Mesenchymal stem cell (in vitro differentiated cells and primary cell): ENCODE measurements around the gene RRAS.
A peak's percentile ranks its signal among the peaks of the same experiment; 100 is the strongest.

ENCODE experiments used
- DNase-seq: peaks from one replicate; pipeline ENCODE4 v3.0.0-alpha.2; 2013
- H2AFZ ChIP-seq: one replicate; pipeline ENCODE4 v1.6.1; 2013; ENCODE audit warnings: low read depth, mild to moderate bottlenecking, control low read depth, inconsistent platforms, low read length, moderate library complexity
- H2AK5ac ChIP-seq: 2 replicates; pipeline ENCODE4 v1.6.1; 2013; ENCODE audit warnings: low read length, moderate library complexity, mild to moderate bottlenecking, inconsistent platforms; ENCODE audit not compliant: severe bottlenecking
- H2BK120ac ChIP-seq: one replicate; pipeline ENCODE4 v1.6.1; 2013; ENCODE audit warnings: low read depth, mild to moderate bottlenecking, inconsistent platforms, low read length, moderate library complexity
- H2BK12ac ChIP-seq, 2 experiments: one replicate each; pipeline ENCODE4 v1.6.1; 2013; ENCODE audit warnings: inconsistent platforms in 2 of 2, low read length in 2 of 2, mild to moderate bottlenecking in 2 of 2, moderate library complexity in 2 of 2, control low read depth in 1 of 2
- H2BK15ac ChIP-seq: one replicate; pipeline ENCODE4 v1.6.1; 2013; ENCODE audit warnings: mild to moderate bottlenecking, low read depth, inconsistent platforms; ENCODE audit not compliant: poor library complexity, severe bottlenecking
- H2BK5ac ChIP-seq: 2 replicates; pipeline ENCODE4 v1.6.1; 2013; ENCODE audit warnings: low read depth, mild to moderate bottlenecking, low read length, control low read depth, inconsistent platforms; ENCODE audit not compliant: poor library complexity, severe bottlenecking
- H3K14ac ChIP-seq, 2 experiments: one replicate each; pipeline ENCODE4 v1.6.1; 2013; ENCODE audit warnings: inconsistent platforms in 2 of 2, low read length in 2 of 2, control low read depth in 1 of 2, mild to moderate bottlenecking in 1 of 2, moderate library complexity in 1 of 2
- H3K18ac ChIP-seq, 2 experiments: one replicate each; pipeline ENCODE4 v1.6.1; 2013; ENCODE audit warnings: inconsistent platforms in 2 of 2, low read length in 2 of 2, control low read depth in 1 of 2, low read depth in 1 of 2, mild to moderate bottlenecking in 1 of 2
- H3K23ac ChIP-seq, 2 experiments: one replicate each; pipeline ENCODE4 v1.6.1; 2013; ENCODE audit warnings: inconsistent platforms in 2 of 2, low read length in 2 of 2, mild to moderate bottlenecking in 2 of 2, moderate library complexity in 2 of 2, control low read depth in 1 of 2
- H3K27ac ChIP-seq: 2 replicates; pipeline ENCODE4 v1.5.1; 2013; ENCODE audit warnings: mild to moderate bottlenecking, moderate library complexity, low read length, control low read depth, inconsistent platforms; ENCODE audit not compliant: poor library complexity, severe bottlenecking
- H3K27me3 ChIP-seq, 2 experiments: 2 replicates each; pipeline versions ENCODE4 v1.6.1 to v1.7.0; 2013; ENCODE audit warnings: low read length in 2 of 2, mild to moderate bottlenecking in 2 of 2, moderate library complexity in 2 of 2, control low read depth in 1 of 2, inconsistent platforms in 1 of 2; ENCODE audit not compliant: control insufficient read depth in 1 of 2, insufficient read depth in 1 of 2
- H3K36me3 ChIP-seq, 2 experiments: 2 replicates each; pipeline versions ENCODE4 v1.6.1 to v1.7.0; 2013; ENCODE audit warnings: low read length in 2 of 2, control low read depth in 1 of 2, inconsistent platforms in 1 of 2, low read depth in 1 of 2, mild to moderate bottlenecking in 1 of 2; ENCODE audit not compliant: insufficient read depth in 2 of 2, control insufficient read depth in 1 of 2
- H3K4ac ChIP-seq, 2 experiments: one replicate each; pipeline ENCODE4 v1.6.1; 2013; ENCODE audit warnings: inconsistent platforms in 2 of 2, low read length in 2 of 2, mild to moderate bottlenecking in 2 of 2, moderate library complexity in 2 of 2, control low read depth in 1 of 2, low read depth in 1 of 2
- H3K4me1 ChIP-seq: 2 replicates; pipeline ENCODE4 v1.6.1; 2013; ENCODE audit warnings: low read depth, low read length, control low read depth; ENCODE audit not compliant: control insufficient read depth, insufficient read depth
- H3K4me2 ChIP-seq: 2 replicates; pipeline ENCODE4 v1.6.1; 2013; ENCODE audit warnings: low read length, mild to moderate bottlenecking, inconsistent platforms; ENCODE audit not compliant: poor library complexity, severe bottlenecking
- H3K4me3 ChIP-seq, 2 experiments: 2 replicates each; pipeline versions ENCODE4 v1.5.1 to v1.7.0; 2013; ENCODE audit warnings: low read length in 2 of 2, mild to moderate bottlenecking in 2 of 2, control low read depth in 1 of 2, low read depth in 1 of 2; ENCODE audit not compliant: insufficient read depth in 1 of 2
- H3K79me1 ChIP-seq: replicated peaks from 2 replicates; pipeline ENCODE4 v1.6.1; 2013; ENCODE audit warnings: mild to moderate bottlenecking, control low read depth, low read length, inconsistent platforms; ENCODE audit not compliant: poor library complexity, severe bottlenecking
- H3K9ac ChIP-seq: 2 replicates; pipeline ENCODE4 v1.7.0; 2013; ENCODE audit warnings: mild to moderate bottlenecking, low read length, moderate library complexity
- H3K9me3 ChIP-seq: 2 replicates; pipeline ENCODE4 v1.7.0; 2013; ENCODE audit warnings: mild to moderate bottlenecking, low read length; ENCODE audit not compliant: control insufficient read depth
- H4K8ac ChIP-seq: one replicate; pipeline ENCODE4 v1.6.1; 2013; ENCODE audit warnings: inconsistent platforms, mild to moderate bottlenecking, low read length, moderate library complexity
- H4K91ac ChIP-seq: one replicate; pipeline ENCODE4 v1.6.1; 2013; ENCODE audit warnings: mild to moderate bottlenecking, low read length, inconsistent platforms
- WGBS: methylation state at CpG from one replicate; pipeline ENCODE4 v1.1.7; 2013; ENCODE audit warnings: mixed read lengths; 5-methylcytosine and 5-hydroxymethylcytosine counted together

Gene RRAS

DNA sequence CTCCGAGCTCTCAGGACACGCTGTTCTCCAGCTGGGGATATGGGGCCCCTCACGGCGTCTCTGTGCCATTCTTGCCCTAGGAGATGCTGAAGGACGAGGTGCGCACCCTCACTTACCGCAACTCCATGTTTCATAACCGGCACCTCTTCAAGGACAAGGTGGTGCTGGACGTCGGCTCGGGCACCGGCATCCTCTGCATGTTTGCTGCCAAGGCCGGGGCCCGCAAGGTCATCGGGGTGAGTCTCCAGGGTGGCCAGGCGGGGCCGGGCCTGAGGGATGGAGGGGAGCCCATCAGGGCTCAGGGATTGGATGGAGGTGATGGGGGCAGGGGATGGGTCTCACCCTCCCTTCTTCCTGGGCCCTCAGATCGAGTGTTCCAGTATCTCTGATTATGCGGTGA, 41.9 kb upstream of the RRAS start:
- no peak overlapping the region for H2BK12ac ChIP-seq
- peaks cover 31% of the 10 kb centered on the region for H3K4me1 ChIP-seq
- no peak overlapping the region for H3K14ac ChIP-seq
- no peak overlapping the region for H2BK15ac ChIP-seq
- H3K36me3 ChIP-seq, result peaks cover 48 to 58% of the 10 kb centered on the region in 2 experiments
- no peaks in the 10 kb centered on the region for H3K27me3 ChIP-seq
- no peak overlapping the region for H2AK5ac ChIP-seq
- H3K9ac ChIP-seq, result peak overlapping the region; percentile 54
- no peak overlapping the region for H2BK5ac ChIP-seq
- WGBS, result 98% methylated on average over 19 of the region's 19 CpGs
- H4K91ac ChIP-seq, result no peak overlapping the region
- no peak overlapping the region for H2AFZ ChIP-seq
- H3K79me1 ChIP-seq, result peaks cover 14% of the 10 kb centered on the region
- no peak overlapping the region for H2BK120ac ChIP-seq
- H3K27ac ChIP-seq, result no peak overlapping the region
- H3K9me3 ChIP-seq, result no peaks in the 10 kb centered on the region
- H4K8ac ChIP-seq, result no peak overlapping the region
- no peak for DNase-seq
- no peak overlapping the region for H3K18ac ChIP-seq
- H3K23ac ChIP-seq, result no peak overlapping the region
- H3K4me2 ChIP-seq, result no peak overlapping the region
- H3K4me3 ChIP-seq, result no peak overlapping the region
- H3K4ac ChIP-seq, result no peak overlapping the region

DNA sequence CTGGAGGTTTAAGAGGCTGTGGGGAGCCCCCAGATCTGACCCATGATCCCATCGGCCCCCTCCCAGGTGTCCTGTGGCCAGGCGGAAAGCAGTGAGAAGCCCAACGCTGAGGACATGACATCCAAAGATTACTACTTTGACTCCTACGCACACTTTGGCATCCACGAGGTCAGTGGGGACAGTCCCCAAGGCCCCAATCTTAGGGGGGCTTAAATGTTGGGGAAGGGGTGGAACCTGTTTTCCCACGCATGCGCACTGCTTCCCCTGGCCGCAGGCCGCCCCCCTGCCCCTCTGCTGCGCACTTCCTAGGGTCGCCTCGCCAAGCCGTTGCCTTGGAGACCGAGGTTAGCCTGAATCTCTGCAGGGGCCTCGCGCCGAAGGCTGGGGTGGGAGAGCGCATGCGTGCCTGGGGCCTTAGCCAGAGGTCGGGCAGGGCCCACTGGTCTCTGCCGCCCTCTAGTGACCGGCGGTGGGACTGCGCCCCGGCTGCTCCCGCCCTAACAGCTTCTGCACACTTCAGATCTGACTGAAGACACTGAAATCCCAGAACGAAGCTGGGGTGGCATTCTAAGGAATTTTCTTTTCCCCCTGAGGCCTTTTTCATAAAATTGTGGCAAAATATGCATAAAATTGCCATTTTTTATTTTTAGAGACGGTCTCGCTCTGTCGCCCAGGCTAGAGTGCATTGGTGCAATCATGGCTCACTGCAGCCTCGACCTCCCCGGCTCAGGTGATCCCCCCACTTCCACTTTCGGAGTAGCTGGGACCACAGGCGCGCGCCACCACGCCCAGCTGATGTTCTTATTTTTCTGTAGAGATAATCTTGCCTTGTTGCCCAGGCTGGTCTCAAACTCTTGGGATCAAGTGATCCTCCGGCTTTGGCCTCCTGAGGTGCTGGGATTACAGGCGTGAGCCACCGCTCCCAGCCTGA, 40.7 kb upstream of the RRAS start:
- H3K18ac ChIP-seq, result peak overlapping the region; percentile 6 to 66
- H3K4me1 ChIP-seq, result peaks cover 34% of the 10 kb centered on the region
- no peak overlapping the region for H2BK120ac ChIP-seq
- peak overlapping the region; percentile 81 for H4K8ac ChIP-seq
- no peak overlapping the region for H2AFZ ChIP-seq
- peak overlapping the region; percentile 21 for H2AK5ac ChIP-seq
- no peak overlapping the region for H3K23ac ChIP-seq
- no peak overlapping the region for H2BK12ac ChIP-seq
- peak overlapping the region; percentile 8 for H3K27ac ChIP-seq
- H4K91ac ChIP-seq, result no peak overlapping the region
- H3K79me1 ChIP-seq, result peaks cover 10% of the 10 kb centered on the region
- H3K4ac ChIP-seq, result peak overlapping the region; percentile 1 to 20
- H2BK5ac ChIP-seq, result no peak overlapping the region
- H3K27me3 ChIP-seq, result no peaks in the 10 kb centered on the region
- DNase-seq, result peak; percentile 83
- peak overlapping the region in 1 of 2 experiments; percentile 55 for H3K4me3 ChIP-seq
- WGBS, result 44% methylated on average over 34 of the region's 40 CpGs
- H2BK15ac ChIP-seq, result no peak overlapping the region
- peak overlapping the region; percentile 78 for H3K9ac ChIP-seq
- no peaks in the 10 kb centered on the region for H3K9me3 ChIP-seq
- H3K4me2 ChIP-seq, result peak overlapping the region; percentile 40
- H3K36me3 ChIP-seq, result peaks cover 40 to 47% of the 10 kb centered on the region in 2 experiments
- no peak overlapping the region for H3K14ac ChIP-seq

- Histone ChIP-seq H2AFZ (no peak overlapping the region), H3K23ac (peak overlapping the region in 1 of 2 experiments; percentile 26), H3K9ac (peak overlapping the region; percentile 78), H2BK15ac (no peak overlapping the region), H2BK5ac (no peak overlapping the region), H3K79me1 (peaks cover 7% of the 10 kb centered on the region), H2BK12ac (no peak overlapping the region), H3K4ac (peak overlapping the region in 1 of 2 experiments; percentile 13), H3K4me3 (peak overlapping the region in 1 of 2 experiments; percentile 55), H3K4me2 (peak overlapping the region; percentile 40), H3K14ac (no peak overlapping the region), H2AK5ac (no peak overlapping the region), H4K91ac (no peak overlapping the region), H3K9me3 (no peaks in the 10 kb centered on the region), H2BK120ac (no peak overlapping the region), H3K27ac (no peak overlapping the region), H3K36me3 (peaks cover 32 to 39% of the 10 kb centered on the region in 2 experiments), H3K18ac (peak overlapping the region; percentile 6 to 66), H3K27me3 (no peaks in the 10 kb centered on the region), H3K4me1 (peaks cover 34% of the 10 kb centered on the region), H4K8ac (peak overlapping the region; percentile 81)
- no peak for DNase-seq
- 54% methylated on average over 7 of the region's 10 CpGs for WGBS
Measured at GRCh38 chr19:49679771-49680413, 39.9 kb upstream of the RRAS start.
